ENCODE data around the gene PPY. TPM values are rescaled to one million over a fixed set of nuclear protein-coding genes. Genes with fewer than 3 reads are reported as not detected.

The PPY gene
- total and polyA plus RNA-seq, 2 donors (not counting 1 experiment from before 2014, with no cell fraction given), result not detected

DNA sequence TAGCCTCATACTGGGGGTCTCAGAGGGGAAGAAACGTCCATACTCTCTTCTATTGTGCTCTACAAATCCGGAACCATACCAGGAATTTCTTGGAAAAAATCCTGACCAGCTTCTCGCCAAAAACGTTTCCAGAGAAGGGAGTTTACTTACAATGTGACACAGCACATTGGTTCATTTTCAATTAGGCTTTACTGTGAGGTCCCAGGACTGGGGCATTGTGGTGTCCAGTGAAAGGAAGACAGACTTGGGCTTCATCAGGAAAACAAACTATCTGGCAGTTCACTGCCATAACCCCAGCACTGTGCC is 49.7 kb downstream of the PPY start:
- Histone ChIP-seq H3K27me3 (replicated peaks in 1 of 4; ENCODE audit: control extremely low read depth in 1 of 4, control insufficient read depth in 3 of 4, insufficient read depth in 4 of 4, low read length in 3 of 4) (peaks cover 0 to 24% (median 1%) of the 10 kb centered on the region in 4 experiments), H3K36me3 (replicated peaks in 1 of 2; ENCODE audit: control extremely low read depth in 1 of 2, control insufficient read depth in 1 of 2, extremely low read depth in 1 of 2, insufficient read depth in 2 of 2, low read length in 1 of 2) (no peaks in the 10 kb centered on the region), H3K4me1 (ENCODE audit: control insufficient read depth in 2 of 2, insufficient read depth in 2 of 2, low read length in 2 of 2) (no peaks in the 10 kb centered on the region), H3K79me2 (ENCODE audit: control insufficient read depth, insufficient read depth, low read length) (no peaks in the 10 kb centered on the region), H4K20me1 (ENCODE audit: control insufficient read depth, insufficient read depth, low read length, poor library complexity, severe bottlenecking) (no peaks in the 10 kb centered on the region), H3K4me2 (replicated peaks; ENCODE audit: low read depth, low read length, poor library complexity, severe bottlenecking) (no peak overlapping the region), H3K27ac (ENCODE audit: low read length in 2 of 2) (no peak overlapping the region), H3K9me3 (ENCODE audit: control extremely low read depth in 1 of 3, control insufficient read depth in 2 of 3, insufficient read depth in 1 of 3, low read length in 2 of 3) (no peaks in the 10 kb centered on the region), H2AFZ (ENCODE audit: insufficient read depth, low read depth, low read length, poor library complexity, severe bottlenecking) (no peak overlapping the region), H3K9ac (ENCODE audit: low read length) (no peak overlapping the region), H3K4me3 (ENCODE audit: control extremely low read depth in 1 of 5, extremely low read depth in 1 of 5, insufficient read depth in 1 of 5, low read depth in 2 of 5, low read length in 4 of 5) (no peak overlapping the region)
- Mint-ChIP-seq H3K9me3 (ENCODE audit: insufficient read depth) (no peaks in the 10 kb centered on the region), H3K27me3 (peaks cover 25% of the 10 kb centered on the region), H3K4me1 (no peaks in the 10 kb centered on the region), H3K27ac (no peak overlapping the region), H3K4me3 (no peak overlapping the region)
- no peak for ATAC-seq (ENCODE audit: low read depth)
- ChIA-PET CTCF (interaction anchor here (1.0 to 2.4 kb wide), 2 partner anchors 15 to 17 kb away, joined by 3 to 6 read pairs; no protein-coding TSS in a partner anchor), POLR2A (no interaction called here)
- 60% methylated on average over 1 of the region's 4 CpGs for WGBS (ENCODE audit: insufficient coverage)
- no peak for TF ChIP-seq EZH2 (IDR thresholded peaks at IDR 0.05; ENCODE audit: borderline replicate concordance, insufficient read depth, low read depth, low read length, poor library complexity, severe bottlenecking)
- TF ChIP-seq, protein P1, sequence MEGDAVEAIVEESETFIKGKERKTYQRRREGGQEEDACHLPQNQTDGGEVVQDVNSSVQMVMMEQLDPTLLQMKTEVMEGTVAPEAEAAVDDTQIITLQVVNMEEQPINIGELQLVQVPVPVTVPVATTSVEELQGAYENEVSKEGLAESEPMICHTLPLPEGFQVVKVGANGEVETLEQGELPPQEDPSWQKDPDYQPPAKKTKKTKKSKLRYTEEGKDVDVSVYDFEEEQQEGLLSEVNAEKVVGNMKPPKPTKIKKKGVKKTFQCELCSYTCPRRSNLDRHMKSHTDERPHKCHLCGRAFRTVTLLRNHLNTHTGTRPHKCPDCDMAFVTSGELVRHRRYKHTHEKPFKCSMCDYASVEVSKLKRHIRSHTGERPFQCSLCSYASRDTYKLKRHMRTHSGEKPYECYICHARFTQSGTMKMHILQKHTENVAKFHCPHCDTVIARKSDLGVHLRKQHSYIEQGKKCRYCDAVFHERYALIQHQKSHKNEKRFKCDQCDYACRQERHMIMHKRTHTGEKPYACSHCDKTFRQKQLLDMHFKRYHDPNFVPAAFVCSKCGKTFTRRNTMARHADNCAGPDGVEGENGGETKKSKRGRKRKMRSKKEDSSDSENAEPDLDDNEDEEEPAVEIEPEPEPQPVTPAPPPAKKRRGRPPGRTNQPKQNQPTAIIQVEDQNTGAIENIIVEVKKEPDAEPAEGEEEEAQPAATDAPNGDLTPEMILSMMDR (IDR thresholded peaks at IDR 0.05), result no peak
- intact Hi-C loops (cut with micrococcal nuclease), result no loop called here
- no peak for DNase-seq

DNA sequence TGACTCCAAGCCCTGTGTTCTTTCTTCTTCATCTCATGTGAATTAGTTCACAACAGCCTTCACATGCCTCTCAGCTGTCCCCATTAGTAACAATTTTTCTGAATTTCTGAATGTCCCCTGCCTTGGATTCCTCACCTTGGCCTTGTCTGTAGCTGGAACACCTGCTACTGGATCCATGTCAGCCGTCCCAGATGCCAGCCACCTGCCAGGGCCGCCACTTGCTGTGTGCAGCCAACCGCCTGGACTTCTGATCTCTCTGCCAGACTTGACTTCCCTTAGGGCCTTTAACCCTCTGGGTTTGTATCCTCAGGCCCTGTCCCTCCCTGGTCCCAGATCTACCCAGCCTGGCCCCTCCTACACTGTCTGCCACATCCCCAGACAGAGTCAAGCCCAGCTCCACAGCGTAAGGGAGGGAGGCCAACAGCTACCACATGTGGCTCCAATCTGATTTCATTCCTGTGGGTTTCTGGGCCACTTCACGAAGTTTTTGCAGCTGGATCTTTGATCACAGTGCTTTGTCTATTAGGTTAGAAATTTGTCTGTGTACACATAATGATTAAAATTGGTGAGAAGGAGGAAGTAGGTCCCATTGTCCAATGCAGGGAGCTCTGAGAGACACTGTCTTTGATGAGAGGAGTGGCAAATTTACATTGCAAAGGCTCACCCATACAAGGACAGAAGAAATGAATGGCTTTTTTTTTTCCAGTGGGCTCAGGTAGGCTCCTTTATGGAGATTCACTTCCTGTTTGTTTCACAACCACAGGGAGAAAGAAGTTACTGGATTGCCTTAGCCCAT is 50.2 kb downstream of the PPY start:
- no peak overlapping the region for H3K4me3 Mint-ChIP-seq
- CTCF ChIA-PET, result interaction anchor here (0.5 to 2.4 kb wide), 4 partner anchors 14 to 78 kb away, joined by 3 to 6 read pairs (median 5); no protein-coding TSS in a partner anchor
- intact Hi-C loops (cut with micrococcal nuclease), result no loop called here
- no peaks in the 10 kb centered on the region for H3K4me1 Mint-ChIP-seq
- Histone ChIP-seq H3K4me2 (replicated peaks; ENCODE audit: low read depth, low read length, poor library complexity, severe bottlenecking) (no peak overlapping the region), H3K4me1 (ENCODE audit: control insufficient read depth in 2 of 2, insufficient read depth in 2 of 2, low read length in 2 of 2) (no peaks in the 10 kb centered on the region), H3K4me3 (ENCODE audit: control extremely low read depth in 1 of 5, extremely low read depth in 1 of 5, insufficient read depth in 1 of 5, low read depth in 2 of 5, low read length in 4 of 5) (no peak overlapping the region), H3K9me3 (ENCODE audit: control extremely low read depth in 1 of 3, control insufficient read depth in 2 of 3, insufficient read depth in 1 of 3, low read length in 2 of 3) (no peaks in the 10 kb centered on the region), H3K36me3 (replicated peaks in 1 of 2; ENCODE audit: control extremely low read depth in 1 of 2, control insufficient read depth in 1 of 2, extremely low read depth in 1 of 2, insufficient read depth in 2 of 2, low read length in 1 of 2) (no peaks in the 10 kb centered on the region), H2AFZ (ENCODE audit: insufficient read depth, low read depth, low read length, poor library complexity, severe bottlenecking) (no peak overlapping the region), H3K79me2 (ENCODE audit: control insufficient read depth, insufficient read depth, low read length) (no peaks in the 10 kb centered on the region), H3K27me3 (replicated peaks in 1 of 4; ENCODE audit: control extremely low read depth in 1 of 4, control insufficient read depth in 3 of 4, insufficient read depth in 4 of 4, low read length in 3 of 4) (peaks cover 0 to 21% (median 1%) of the 10 kb centered on the region in 4 experiments), H4K20me1 (ENCODE audit: control insufficient read depth, insufficient read depth, low read length, poor library complexity, severe bottlenecking) (no peaks in the 10 kb centered on the region), H3K9ac (ENCODE audit: low read length) (no peak overlapping the region), H3K27ac (ENCODE audit: low read length in 2 of 2) (no peak overlapping the region)
- no peaks in the 10 kb centered on the region for H3K9me3 Mint-ChIP-seq (ENCODE audit: insufficient read depth)
- TF ChIP-seq, protein P1 (IDR thresholded peaks at IDR 0.05), result no peak
- no peak for TF ChIP-seq EZH2 (IDR thresholded peaks at IDR 0.05; ENCODE audit: borderline replicate concordance, insufficient read depth, low read depth, low read length, poor library complexity, severe bottlenecking)
- no peak for ATAC-seq (ENCODE audit: low read depth)
- H3K27me3 Mint-ChIP-seq, result peaks cover 20% of the 10 kb centered on the region
- POLR2A ChIA-PET, result no interaction called here
- no peak for DNase-seq
- no peak overlapping the region for H3K27ac Mint-ChIP-seq
- WGBS (ENCODE audit: insufficient coverage), result 93% methylated on average over 4 of the region's 5 CpGs

Measured in B cell (primary cell).